H9 (cell line): ENCODE measurements around the gene LRRFIP2. TPM values are rescaled to one million over a fixed set of nuclear protein-coding genes. Genes with fewer than 3 reads are reported as not detected.

ENCODE experiments used
- DNase-seq: peaks from one replicate; pipeline ENCODE4 v3.0.0-alpha.2; 2017
- H2AFZ ChIP-seq: one replicate; pipeline ENCODE4 v1.6.1; 2013; ENCODE audit warnings: mild to moderate bottlenecking, low read length, control low read depth, moderate library complexity
- H2AK5ac ChIP-seq: 2 replicates; pipeline ENCODE4 v1.6.1; 2013; ENCODE audit warnings: low read length, control low read depth, mixed read lengths; ENCODE audit not compliant: insufficient read length
- H2BK120ac ChIP-seq: one replicate; pipeline ENCODE4 v1.6.1; 2013; ENCODE audit warnings: low read depth, mild to moderate bottlenecking, low read length, control low read depth, inconsistent platforms; ENCODE audit not compliant: poor library complexity, severe bottlenecking
- H2BK12ac ChIP-seq: 2 replicates; pipeline ENCODE4 v1.6.1; 2013; ENCODE audit warnings: low read length, control low read depth, mixed read lengths, low read depth; ENCODE audit not compliant: insufficient read length
- H2BK15ac ChIP-seq: 2 replicates; pipeline ENCODE4 v1.6.1; 2013; ENCODE audit warnings: low read depth, low read length, control low read depth
- H2BK20ac ChIP-seq: one replicate; pipeline ENCODE4 v1.6.1; 2013; ENCODE audit warnings: low read depth, mild to moderate bottlenecking, low read length, control low read depth, inconsistent platforms; ENCODE audit not compliant: poor library complexity, severe bottlenecking
- H2BK5ac ChIP-seq: 2 replicates; pipeline ENCODE4 v1.6.1; 2013; ENCODE audit warnings: low read length, control low read depth, mixed read lengths; ENCODE audit not compliant: insufficient read length
- H3K14ac ChIP-seq: 2 replicates; pipeline ENCODE4 v1.6.1; 2013; ENCODE audit warnings: low read length, control low read depth; ENCODE audit not compliant: insufficient read depth
- H3K18ac ChIP-seq: 2 replicates; pipeline ENCODE4 v1.6.1; 2013; ENCODE audit warnings: low read depth, mild to moderate bottlenecking, mixed read lengths, low read length, control low read depth; ENCODE audit not compliant: insufficient read length
- H3K23ac ChIP-seq: 2 replicates; pipeline ENCODE4 v1.6.1; 2013; ENCODE audit warnings: low read length, control low read depth, mixed read lengths, low read depth; ENCODE audit not compliant: insufficient read length
- H3K23me2 ChIP-seq: 2 replicates; pipeline ENCODE4 v1.6.1; 2013; ENCODE audit warnings: low read depth, mild to moderate bottlenecking, mixed read lengths, low read length, control low read depth; ENCODE audit not compliant: insufficient read length, poor library complexity, severe bottlenecking
- H3K27ac ChIP-seq: 2 replicates; pipeline ENCODE4 v1.5.1; 2013; ENCODE audit warnings: low read length, control low read depth, mixed read lengths, low read depth; ENCODE audit not compliant: insufficient read length
- H3K27me3 ChIP-seq: 2 replicates; pipeline ENCODE4 v1.6.1; 2013; ENCODE audit warnings: low read length, control low read depth, inconsistent platforms; ENCODE audit not compliant: insufficient read depth
- H3K4ac ChIP-seq: 2 replicates; pipeline ENCODE4 v1.6.1; 2013; ENCODE audit warnings: low read depth, mild to moderate bottlenecking, control low read depth, inconsistent platforms, low read length, moderate library complexity
- H3K4me1 ChIP-seq: 2 replicates; pipeline ENCODE4 v1.6.1; 2013; ENCODE audit warnings: low read length, control low read depth, inconsistent platforms; ENCODE audit not compliant: insufficient read depth
- H3K4me2 ChIP-seq: 2 replicates; pipeline ENCODE4 v1.6.1; 2013; ENCODE audit warnings: low read length, control low read depth, mixed read lengths; ENCODE audit not compliant: insufficient read length, insufficient read depth
- H3K56ac ChIP-seq: 2 replicates; pipeline ENCODE4 v1.6.1; 2013; ENCODE audit warnings: low read depth, mild to moderate bottlenecking, mixed read lengths, low read length, control low read depth; ENCODE audit not compliant: insufficient read length
- H3K79me1 ChIP-seq: 2 replicates; pipeline ENCODE4 v1.6.1; 2013; ENCODE audit warnings: low read depth, mild to moderate bottlenecking, moderate library complexity, low read length, control low read depth, inconsistent platforms; ENCODE audit not compliant: insufficient read depth, poor library complexity, severe bottlenecking
- H3K79me2 ChIP-seq: 2 replicates; pipeline ENCODE4 v1.6.1; 2013; ENCODE audit warnings: low read length, control low read depth, inconsistent platforms; ENCODE audit not compliant: insufficient read depth
- H3K9ac ChIP-seq: 2 replicates; pipeline ENCODE4 v1.6.1; 2013; ENCODE audit warnings: low read length, control low read depth, mixed read lengths; ENCODE audit not compliant: insufficient read length; ENCODE audit errors: extremely low read depth
- H3K9me3 ChIP-seq: one replicate; pipeline ENCODE4 v1.6.1; 2013; ENCODE audit warnings: low read depth, low read length, inconsistent platforms; ENCODE audit not compliant: control insufficient read depth
- H3T11ph ChIP-seq: one replicate; pipeline ENCODE4 v1.6.1; 2013; ENCODE audit warnings: mild to moderate bottlenecking, low read length, control low read depth, inconsistent platforms
- H4K20me1 ChIP-seq: one replicate; pipeline ENCODE4 v1.6.1; 2013; ENCODE audit not compliant: control insufficient read depth, insufficient read length, insufficient read depth
- H4K5ac ChIP-seq: 2 replicates; pipeline ENCODE4 v1.6.1; 2013; ENCODE audit warnings: low read depth, mild to moderate bottlenecking, mixed read lengths, low read length, control low read depth; ENCODE audit not compliant: insufficient read length
- H4K8ac ChIP-seq: replicated peaks from 2 replicates; pipeline ENCODE4 v1.6.1; 2013; ENCODE audit warnings: low read length, control low read depth, mixed read lengths, low read depth; ENCODE audit not compliant: insufficient read length
- H4K91ac ChIP-seq: 2 replicates; pipeline ENCODE4 v1.6.1; 2013; ENCODE audit warnings: low read depth, mild to moderate bottlenecking, moderate library complexity, mixed read lengths, low read length, control low read depth; ENCODE audit not compliant: insufficient read length
- H3K27ac Mint-ChIP-seq, 3 experiments: 2 replicates in 2 of 3; 3 replicates in 1 of 3; pipeline ENCODE4 v1.8.0; 2020 to 2021; ENCODE audit warnings: mixed read lengths in 3 of 3, mild to moderate bottlenecking in 1 of 3, moderate library complexity in 1 of 3
- H3K27me3 Mint-ChIP-seq: 2 replicates; pipeline ENCODE4 v1.8.0; 2021; ENCODE audit warnings: low read depth, mild to moderate bottlenecking, moderate library complexity, mixed read lengths
- H3K36me3 Mint-ChIP-seq, 3 experiments: 2 replicates in 2 of 3; 3 replicates in 1 of 3; pipeline ENCODE4 v1.8.0; 2020 to 2021; ENCODE audit warnings: low read depth in 3 of 3, mixed read lengths in 3 of 3; ENCODE audit not compliant: insufficient read depth in 1 of 3
- H3K4me1 Mint-ChIP-seq, 2 experiments: 2 replicates each; pipeline ENCODE4 v1.8.0; 2020; ENCODE audit warnings: mixed read lengths in 2 of 2
- H3K4me3 Mint-ChIP-seq, 2 experiments: 2 replicates in 1 of 2; 3 replicates in 1 of 2; pipeline ENCODE4 v1.8.0; 2020 to 2021; ENCODE audit warnings: mild to moderate bottlenecking in 2 of 2, mixed read lengths in 2 of 2, moderate library complexity in 1 of 2
- H3K9me3 Mint-ChIP-seq, 2 experiments: 2 replicates in 1 of 2; 3 replicates in 1 of 2; pipeline ENCODE4 v1.8.0; 2020; ENCODE audit warnings: mild to moderate bottlenecking in 2 of 2, mixed read lengths in 2 of 2, moderate library complexity in 1 of 2
- WGBS: extraction: QIAGEN DNeasy Blood & Tissue Kit; methylation state at CpG from one replicate; pipeline ENCODE4 v1.1.7; 2013; ENCODE audit warnings: missing lambda C conversion rate, low lambda C conversion rate, mixed read lengths; ENCODE audit not compliant: insufficient read length; ENCODE audit errors: extremely low coverage; 5-methylcytosine and 5-hydroxymethylcytosine counted together
- total RNA-seq: library from RNA; stranded (reverse); gene quantifications from 2 replicates; pipeline ENCODE4 v1.2.1, GENCODE V29; 2021
- TF ChIP-seq, protein P1 (sequence below): fragments of 200-600 bp; sonication (generic); conservative IDR thresholded peaks from 3 replicates; pipeline ENCODE4 v1.8.0; 2021; ENCODE audit warnings: antibody characterized with exemption, mild to moderate bottlenecking

LRRFIP2 gene
- total RNA-seq, 1 experiment from 2014 or later = 30.7 TPM

DNA sequence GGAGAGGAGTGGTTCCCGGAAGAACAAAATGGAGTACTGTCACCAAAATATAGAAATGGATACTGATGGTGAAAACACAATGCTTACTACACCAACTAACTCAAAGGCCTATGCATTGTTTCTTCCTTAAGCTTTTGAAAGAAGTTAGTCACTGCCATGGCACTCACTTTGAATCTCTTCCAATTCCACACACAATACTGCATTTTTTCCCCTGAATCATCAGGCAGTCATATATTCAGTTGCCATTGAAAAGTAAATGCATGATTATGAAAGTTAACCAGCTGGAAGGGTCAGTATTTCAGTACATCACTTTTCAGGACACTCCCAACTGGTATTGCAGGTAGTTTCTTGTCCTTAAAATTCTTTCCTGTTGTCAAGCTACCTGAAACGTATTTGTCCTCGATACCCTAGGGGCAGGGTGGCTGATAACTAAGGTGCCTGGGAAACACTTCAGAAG, 9.0 kb upstream of the LRRFIP2 start:
- H3K56ac ChIP-seq = no peak overlapping the region

More for the DNA sequence above, 9.0 kb upstream of the LRRFIP2 start:
- Histone ChIP-seq H2BK20ac (no peak overlapping the region), H3K23me2 (no peaks in the 10 kb centered on the region), H2BK120ac (no peak overlapping the region), H2AK5ac (no peak overlapping the region), H3K4me1 (no peaks in the 10 kb centered on the region), H3K79me1 (no peaks in the 10 kb centered on the region), H3K9ac (no peak overlapping the region), H3K18ac (no peak overlapping the region), H3K9me3 (no peaks in the 10 kb centered on the region), H3K27ac (no peak overlapping the region), H4K20me1 (no peaks in the 10 kb centered on the region), H2BK12ac (no peak overlapping the region), H3K27me3 (no peaks in the 10 kb centered on the region), H2BK15ac (no peak overlapping the region), H3K4ac (no peak overlapping the region), H4K5ac (no peak overlapping the region), H4K8ac (no peak overlapping the region), H3T11ph (no peak overlapping the region), H4K91ac (no peak overlapping the region), H3K14ac (no peak overlapping the region), H3K23ac (no peak overlapping the region), H2AFZ (no peak overlapping the region), H2BK5ac (no peak overlapping the region), H3K79me2 (no peaks in the 10 kb centered on the region), H3K4me2 (no peak overlapping the region)
- no peak for DNase-seq
- Mint-ChIP-seq H3K36me3 (no peaks in the 10 kb centered on the region), H3K4me3 (no peak overlapping the region), H3K4me1 (no peaks in the 10 kb centered on the region; a peak in 1 of 4 replicates), H3K9me3 (no peaks in the 10 kb centered on the region), H3K27me3 (no peaks in the 10 kb centered on the region), H3K27ac (no peak overlapping the region)
- WGBS = no CpG with 5 or more reads among the region's 3 CpGs
- TF ChIP-seq, protein P1, sequence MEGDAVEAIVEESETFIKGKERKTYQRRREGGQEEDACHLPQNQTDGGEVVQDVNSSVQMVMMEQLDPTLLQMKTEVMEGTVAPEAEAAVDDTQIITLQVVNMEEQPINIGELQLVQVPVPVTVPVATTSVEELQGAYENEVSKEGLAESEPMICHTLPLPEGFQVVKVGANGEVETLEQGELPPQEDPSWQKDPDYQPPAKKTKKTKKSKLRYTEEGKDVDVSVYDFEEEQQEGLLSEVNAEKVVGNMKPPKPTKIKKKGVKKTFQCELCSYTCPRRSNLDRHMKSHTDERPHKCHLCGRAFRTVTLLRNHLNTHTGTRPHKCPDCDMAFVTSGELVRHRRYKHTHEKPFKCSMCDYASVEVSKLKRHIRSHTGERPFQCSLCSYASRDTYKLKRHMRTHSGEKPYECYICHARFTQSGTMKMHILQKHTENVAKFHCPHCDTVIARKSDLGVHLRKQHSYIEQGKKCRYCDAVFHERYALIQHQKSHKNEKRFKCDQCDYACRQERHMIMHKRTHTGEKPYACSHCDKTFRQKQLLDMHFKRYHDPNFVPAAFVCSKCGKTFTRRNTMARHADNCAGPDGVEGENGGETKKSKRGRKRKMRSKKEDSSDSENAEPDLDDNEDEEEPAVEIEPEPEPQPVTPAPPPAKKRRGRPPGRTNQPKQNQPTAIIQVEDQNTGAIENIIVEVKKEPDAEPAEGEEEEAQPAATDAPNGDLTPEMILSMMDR = no peak
